Endothelial cell of coronary artery (primary cell): Measurements from ENCODE around the gene CLEC3A. TPM values are rescaled to one million over a fixed set of nuclear protein-coding genes. Genes with fewer than 3 reads are reported as not detected.

Source experiments
- total RNA-seq: library from RNA; depleted of rRNA; stranded (reverse); fragments of >200 nt; gene quantifications from 2 replicates; pipeline ENCODE4 v1.2.3, GENCODE V29; 2014

CLEC3A gene, protein sequence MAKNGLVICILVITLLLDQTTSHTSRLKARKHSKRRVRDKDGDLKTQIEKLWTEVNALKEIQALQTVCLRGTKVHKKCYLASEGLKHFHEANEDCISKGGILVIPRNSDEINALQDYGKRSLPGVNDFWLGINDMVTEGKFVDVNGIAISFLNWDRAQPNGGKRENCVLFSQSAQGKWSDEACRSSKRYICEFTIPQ
- total RNA-seq, result not detected in 2 replicates

GRCh38 chr16:78022347-78023060 is at the start of gene CLEC3A:
Gene CLEC3A, plus strand, starts transcription at chr16:78022548. Its CDS starts 79 bp downstream, at chr16:78022627.

Other genes starting within 250 kb of the CLEC3A start
- gene VAT1L, start 234.0 kb upstream of the CLEC3A start, total RNA-seq, result 3.0 and 10.3 TPM in 2 replicates
- 10.9 and 14.6 TPM in 2 replicates for gene WWOX, start 77.1 kb downstream of the CLEC3A start, total RNA-seq